Measurements from ENCODE around the gene TPGS1.
A peak's percentile ranks its signal among the peaks of the same experiment; 100 is the strongest.
"Not testable (repeated sequence)": the region's sequence is repeated elsewhere in the genome, so short reads cannot be mapped to it uniquely, and the experiment has no call there.

Gene TPGS1

DNA sequence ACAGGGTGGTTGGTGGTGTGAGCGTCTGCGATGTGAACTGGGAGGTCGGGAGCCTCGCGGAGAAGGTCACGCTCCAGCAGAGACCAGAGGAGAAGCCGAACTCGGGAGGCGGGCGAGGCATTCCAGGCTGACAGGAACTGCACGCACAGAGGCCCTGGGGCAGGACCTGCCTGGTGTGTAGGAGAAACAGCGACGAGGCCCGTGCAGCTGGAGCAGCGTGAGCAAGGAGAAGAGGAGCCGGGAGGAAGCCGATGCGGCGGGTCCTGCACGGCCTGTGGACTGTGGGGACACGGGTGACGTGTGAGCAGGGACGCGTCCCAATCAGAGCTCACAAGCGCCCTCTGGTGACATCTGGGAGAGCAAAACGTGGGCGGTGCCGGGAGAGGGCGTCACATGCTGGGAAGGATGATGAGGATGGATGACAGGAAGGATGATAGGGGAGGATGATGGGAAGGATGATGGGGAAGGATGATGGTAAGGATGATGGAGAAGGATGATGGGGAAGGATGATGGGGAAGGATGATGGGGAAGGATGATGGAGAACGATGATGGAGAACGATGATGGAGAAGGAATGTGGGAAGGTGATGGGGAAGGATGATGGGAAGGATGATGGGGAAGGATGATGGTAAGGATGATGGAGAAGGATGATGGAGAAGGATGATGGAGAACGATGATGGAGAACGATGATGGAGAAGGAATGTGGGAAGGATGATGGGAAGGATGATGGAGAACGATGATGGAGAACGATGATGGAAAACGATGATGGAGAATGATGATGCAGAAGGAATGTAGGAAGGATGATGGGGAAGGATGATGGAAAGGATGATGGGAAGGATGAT lies 27.1 kb upstream of the TPGS1 start:
- no peak for DNase-seq (ENCODE audit: insufficient read length)
- no peak for TF ChIP-seq POLR2A (IDR thresholded peaks at IDR 0.05; ENCODE audit: low read depth, low read length)
- TF ChIP-seq POLR2AphosphoS5 (IDR thresholded peaks at IDR 0.05; ENCODE audit: low read depth, low read length): no peak
- peak; percentile 38 for FAIRE-seq

DNA sequence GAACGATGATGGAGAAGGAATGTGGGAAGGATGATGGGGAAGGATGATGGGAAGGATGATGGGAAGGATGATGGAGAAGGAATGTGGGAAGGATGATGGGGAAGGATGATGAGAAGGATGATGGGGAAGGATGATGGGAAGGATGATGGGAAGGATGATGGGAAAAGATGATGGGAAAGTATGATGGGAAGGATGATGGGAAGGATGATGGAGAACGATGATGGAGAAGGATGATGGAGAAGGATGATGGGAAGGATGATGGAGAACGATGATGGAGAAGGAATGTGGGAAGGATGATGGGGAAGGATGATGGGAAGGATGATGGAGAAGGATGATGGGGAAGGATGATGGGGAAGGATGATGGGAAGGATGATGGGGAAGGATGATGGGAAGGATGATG lies 26.2 kb upstream of the TPGS1 start:
- not testable (repeated sequence) for DNase-seq (ENCODE audit: insufficient read length); FAIRE-seq

DNA sequence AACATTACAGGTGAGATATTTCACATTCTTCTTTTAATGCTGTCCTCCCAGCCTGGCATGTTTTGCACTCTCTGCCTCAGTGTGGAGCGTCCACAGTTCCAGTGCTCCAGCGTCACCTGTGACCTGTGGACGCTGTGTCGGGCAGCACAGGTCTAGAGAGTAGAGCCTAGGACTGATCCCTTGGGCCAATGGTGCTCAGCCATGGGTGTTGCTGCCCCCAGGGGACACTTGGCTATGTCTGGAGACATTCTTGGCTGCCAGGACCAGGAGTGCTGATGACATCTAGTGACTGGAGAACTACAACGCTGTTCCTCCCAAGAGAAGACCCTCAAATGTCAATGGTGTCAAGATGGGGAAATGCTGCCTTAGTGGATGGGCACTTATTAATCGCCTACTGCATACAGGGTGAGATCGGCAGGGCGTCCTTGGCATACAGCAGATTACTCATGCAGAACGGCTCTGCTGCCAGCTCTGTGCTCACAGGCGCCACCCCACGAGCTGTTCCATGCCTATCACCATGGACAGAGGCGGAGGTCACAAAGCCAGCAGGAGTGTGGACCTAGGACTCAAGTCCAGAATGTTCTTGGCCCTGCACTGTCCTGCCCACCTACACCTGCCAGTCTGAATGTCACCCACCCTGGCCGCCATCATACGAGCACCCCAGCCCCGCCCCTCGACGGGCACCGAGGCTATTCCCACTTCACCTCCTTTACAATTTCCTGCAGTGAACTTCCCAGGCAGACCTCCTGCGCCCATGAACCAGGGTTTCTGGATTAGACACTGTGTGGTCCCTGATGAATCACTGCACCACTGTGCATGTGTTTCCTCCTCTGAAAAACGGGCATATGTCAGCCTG lies 24.9 kb upstream of the TPGS1 start:
- DNase-seq (ENCODE audit: insufficient read length) (no peak), FAIRE-seq (no peak)
- TF ChIP-seq POLR2AphosphoS5 (IDR thresholded peaks at IDR 0.05; ENCODE audit: low read depth, low read length): no peak
- no peak for TF ChIP-seq TAF1 (IDR thresholded peaks at IDR 0.05; ENCODE audit: borderline replicate concordance, low read depth, low read length)
- TF ChIP-seq POLR2A (IDR thresholded peaks at IDR 0.05; ENCODE audit: low read depth, low read length): no peak

DNA sequence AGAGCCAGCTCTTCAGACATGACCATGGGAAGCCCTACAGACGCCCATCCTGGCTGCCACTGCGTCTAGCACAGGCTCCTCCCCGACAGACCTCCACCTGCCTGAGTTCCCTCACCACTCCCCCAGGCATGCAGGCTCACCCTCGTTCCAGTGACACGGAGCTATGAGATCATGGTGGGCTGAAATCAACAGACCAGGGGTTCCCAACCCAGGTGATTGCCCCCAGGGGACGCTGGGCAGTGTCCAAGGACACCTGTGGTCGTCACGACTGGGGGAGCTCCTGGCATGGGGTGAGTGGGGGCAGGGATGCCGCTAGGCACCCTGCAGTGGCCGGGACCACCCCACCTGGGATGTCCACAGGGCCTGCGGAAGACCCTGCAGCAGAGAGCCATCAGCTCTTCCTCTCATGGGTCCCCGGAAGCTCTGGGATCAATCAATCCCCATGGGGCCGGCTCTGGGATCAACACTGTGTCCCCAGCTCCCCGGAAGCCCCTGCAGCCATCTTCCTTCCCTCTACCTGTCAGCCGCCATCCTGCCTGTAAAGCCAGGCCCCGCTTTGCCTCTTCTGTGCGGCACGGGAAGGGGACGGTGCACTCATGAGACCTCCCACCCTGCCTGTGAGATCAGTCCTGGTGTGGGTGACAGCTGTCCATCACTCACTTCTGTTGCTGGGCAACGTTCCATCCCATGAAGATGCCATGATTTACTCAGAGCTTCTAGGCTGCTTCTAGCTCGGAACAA lies 23.8 kb upstream of the TPGS1 start:
- no peak for FAIRE-seq
- DNase-seq (ENCODE audit: insufficient read length): no peak
- TF ChIP-seq POLR2AphosphoS5 (IDR thresholded peaks at IDR 0.05; ENCODE audit: low read depth, low read length) (no peak), POLR2A (IDR thresholded peaks at IDR 0.05; ENCODE audit: low read depth, low read length) (no peak), TAF1 (IDR thresholded peaks at IDR 0.05; ENCODE audit: borderline replicate concordance, low read depth, low read length) (no peak)

DNA sequence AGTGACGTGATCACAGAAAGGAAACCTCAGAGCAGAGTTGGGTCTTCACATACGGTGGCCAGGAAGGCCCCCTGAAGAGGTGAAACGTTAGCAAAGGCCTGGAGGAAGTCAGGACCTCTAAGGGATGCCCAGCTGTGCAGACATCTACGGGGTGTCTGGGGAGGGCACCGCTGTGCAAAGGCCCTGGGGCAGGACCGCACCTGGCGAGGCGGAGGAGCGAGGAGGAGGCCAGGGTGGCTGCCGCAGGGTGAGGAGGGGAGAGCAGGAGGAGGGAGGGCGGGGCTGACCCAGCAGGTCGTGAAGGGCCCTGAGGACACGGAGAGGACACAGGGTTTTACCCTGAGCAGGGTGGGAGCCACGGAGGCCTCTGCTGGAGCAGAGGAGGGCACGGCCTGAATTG lies 22.8 kb upstream of the TPGS1 start:
- DNase-seq (ENCODE audit: insufficient read length): no peak
- no peak for TF ChIP-seq POLR2A (IDR thresholded peaks at IDR 0.05; ENCODE audit: low read depth, low read length)
- FAIRE-seq: no peak

DNA sequence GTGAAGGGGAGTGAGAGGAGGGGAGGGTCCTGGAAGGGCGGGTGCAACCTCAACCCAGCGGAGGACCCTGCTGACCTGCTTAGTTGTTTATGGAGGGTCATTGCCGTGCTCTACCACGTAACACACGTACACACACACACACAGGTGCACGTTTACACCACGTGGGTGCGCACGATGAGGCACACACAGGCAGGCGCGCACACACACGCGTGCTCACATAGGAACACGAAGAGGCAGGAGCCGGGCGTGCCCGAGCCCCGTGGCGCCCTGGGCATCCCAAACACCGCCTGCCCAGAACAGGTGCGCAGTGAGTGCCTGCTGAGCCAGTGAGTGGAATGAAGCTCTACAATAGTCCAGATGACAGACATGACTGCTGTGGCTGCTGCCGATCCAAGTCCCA lies 22.2 kb upstream of the TPGS1 start:
- DNase-seq (ENCODE audit: insufficient read length) (no peak), FAIRE-seq (no peak)
- TF ChIP-seq POLR2AphosphoS5 (IDR thresholded peaks at IDR 0.05; ENCODE audit: low read depth, low read length): no peak
- no peak for TF ChIP-seq POLR2A (IDR thresholded peaks at IDR 0.05; ENCODE audit: low read depth, low read length)
- TF ChIP-seq TAF1 (IDR thresholded peaks at IDR 0.05; ENCODE audit: borderline replicate concordance, low read depth, low read length): no peak

DNA sequence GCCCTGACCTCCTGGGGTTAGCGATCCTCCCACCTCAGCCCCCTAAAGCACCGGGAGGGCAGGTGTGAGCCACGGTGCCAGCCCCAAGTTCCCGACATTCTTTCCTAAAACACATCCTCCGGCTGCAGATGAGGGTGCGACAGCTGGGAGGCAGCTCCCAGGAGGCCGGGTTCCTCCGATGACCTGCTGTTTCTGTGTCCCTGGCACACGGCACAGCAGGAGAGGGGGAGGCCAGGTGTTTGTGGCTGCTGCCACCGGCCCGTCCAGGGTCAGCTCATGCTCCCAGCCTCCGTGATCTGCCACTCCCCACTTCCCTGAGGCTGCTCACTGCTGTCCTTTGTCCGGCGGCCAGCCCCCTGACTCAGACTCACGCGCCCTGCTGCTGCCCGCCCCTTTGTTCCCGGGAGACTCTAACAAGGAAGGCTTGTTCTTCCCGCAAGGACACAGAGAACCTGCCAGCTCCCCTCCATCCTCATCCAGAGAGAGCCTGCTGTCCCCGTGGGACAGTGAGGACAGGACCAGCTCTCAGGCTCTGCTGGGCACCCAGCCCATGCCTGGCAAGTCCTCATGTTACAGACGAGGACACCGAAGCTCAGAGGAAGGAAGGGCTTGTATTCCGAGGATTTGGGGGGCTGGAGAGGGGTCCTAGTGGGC lies 21.6 kb upstream of the TPGS1 start:
- FAIRE-seq (no peak), DNase-seq (ENCODE audit: insufficient read length) (no peak)
- TF ChIP-seq POLR2AphosphoS5 (IDR thresholded peaks at IDR 0.05; ENCODE audit: low read depth, low read length): no peak
- TF ChIP-seq TAF1 (IDR thresholded peaks at IDR 0.05; ENCODE audit: borderline replicate concordance, low read depth, low read length): no peak
- no peak for TF ChIP-seq POLR2A (IDR thresholded peaks at IDR 0.05; ENCODE audit: low read depth, low read length)

DNA sequence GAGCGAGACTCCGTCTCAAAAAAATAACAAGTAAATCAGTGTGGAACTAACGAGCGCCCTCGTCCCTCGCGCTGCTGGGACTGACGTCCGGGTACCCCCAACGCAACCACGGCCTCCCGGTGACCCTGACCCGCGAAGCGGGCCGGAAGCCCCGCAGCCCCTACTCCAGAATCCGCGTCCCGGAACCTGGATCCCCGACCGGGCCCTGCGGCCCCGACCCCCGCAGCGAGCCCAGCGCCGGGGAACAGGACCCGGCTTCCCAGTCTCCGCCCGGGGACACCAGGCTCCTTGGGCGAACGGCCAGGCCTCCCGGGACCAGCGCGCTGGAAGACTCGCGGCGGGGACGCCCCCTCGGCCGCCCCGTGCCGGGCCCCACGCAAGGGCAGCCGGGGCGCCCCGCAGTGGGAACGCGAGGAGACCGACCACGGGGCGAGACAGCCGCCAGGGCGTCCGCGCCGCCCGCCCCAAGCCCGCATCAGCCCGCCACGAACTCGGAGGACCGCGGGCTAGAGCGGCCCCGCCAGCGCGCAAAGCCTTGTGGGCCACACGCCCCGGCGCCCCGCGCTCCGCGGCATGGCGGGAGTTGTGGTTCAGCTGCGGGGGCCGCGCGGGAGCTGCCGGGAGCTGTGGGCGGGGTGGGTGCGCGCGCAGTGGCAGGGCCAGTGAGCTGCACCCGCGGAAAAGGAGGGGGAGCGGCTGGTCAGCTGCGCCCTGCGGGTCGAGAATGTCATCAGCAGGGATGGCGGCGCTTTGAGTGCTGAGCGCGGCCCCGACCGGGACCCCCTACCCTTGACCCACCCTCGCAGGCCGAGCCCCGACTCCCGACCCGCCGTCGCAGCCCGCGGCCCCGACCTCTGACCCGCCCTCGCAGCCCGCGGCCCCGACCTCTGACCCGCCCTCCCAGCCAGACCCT lies 18.5 kb upstream of the TPGS1 start:
- FAIRE-seq (peak; percentile 98), DNase-seq (ENCODE audit: insufficient read length) (peak; percentile 99)
- peak; percentile 72; the same call in 1 of the 2 replicates for TF ChIP-seq POLR2A (IDR thresholded peaks at IDR 0.05; ENCODE audit: low read depth, low read length)
- peak; percentile 47; the same call in 1 of the 2 replicates for TF ChIP-seq TAF1 (IDR thresholded peaks at IDR 0.05; ENCODE audit: borderline replicate concordance, low read depth, low read length)
- peak; percentile 28; the same call in 1 of the 2 replicates for TF ChIP-seq POLR2AphosphoS5 (IDR thresholded peaks at IDR 0.05; ENCODE audit: low read depth, low read length)

DNA sequence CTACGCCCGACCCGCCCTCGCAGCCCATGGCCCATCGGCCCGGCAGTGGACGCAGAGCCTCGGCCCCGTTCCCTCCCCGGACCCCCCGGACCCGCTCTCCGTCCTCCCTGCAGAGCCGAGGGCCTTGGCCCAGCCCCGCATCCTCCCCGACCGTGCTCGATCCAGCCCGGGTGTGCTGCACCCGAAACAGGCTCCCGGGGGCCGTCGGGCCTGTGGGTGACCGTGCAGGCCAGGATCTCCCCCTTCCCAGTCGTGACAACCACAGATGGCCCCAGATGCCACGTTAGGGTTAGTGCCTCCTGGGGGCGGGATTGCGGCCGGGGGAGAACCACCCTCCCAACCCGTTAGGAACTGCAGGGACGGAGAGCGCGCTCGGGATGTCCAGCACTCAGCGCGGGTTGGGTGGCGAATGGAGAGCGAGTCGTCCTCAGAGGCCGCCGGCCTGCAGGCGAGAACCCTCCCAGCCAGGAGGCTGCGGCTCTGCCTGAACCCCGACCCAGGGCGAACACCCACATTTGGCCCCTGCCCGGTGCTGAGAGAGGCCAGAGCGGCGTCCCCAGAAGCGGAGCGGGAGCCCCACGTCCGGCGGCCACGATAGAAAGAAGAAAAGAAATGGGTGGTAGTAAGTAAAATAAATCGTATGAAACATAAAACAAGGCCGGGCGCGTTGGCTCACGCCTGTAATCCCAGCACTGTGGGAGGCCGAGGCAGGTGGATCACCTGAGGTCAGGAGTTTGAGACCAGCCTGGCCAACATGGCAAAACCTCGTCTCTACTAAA lies 17.7 kb upstream of the TPGS1 start:
- no peak for TF ChIP-seq POLR2A (IDR thresholded peaks at IDR 0.05; ENCODE audit: low read depth, low read length)
- TF ChIP-seq POLR2AphosphoS5 (IDR thresholded peaks at IDR 0.05; ENCODE audit: low read depth, low read length): no peak
- no peak for TF ChIP-seq TAF1 (IDR thresholded peaks at IDR 0.05; ENCODE audit: borderline replicate concordance, low read depth, low read length)
- peak; percentile 54 for DNase-seq (ENCODE audit: insufficient read length)
- FAIRE-seq: no peak

Data from GM12892 (cell line).